Tibial artery (tissue), 4 donors: ENCODE data around the gene CD69.
A peak's percentile ranks its signal among the peaks of the same experiment; 100 is the strongest.

Experiments
- DNase-seq, 2 donors: peaks; one replicate each; pipeline ENCODE4 v3.0.0-alpha.2; 2019
- H3K27ac ChIP-seq, 2 donors: fragments of 200-600 bp; sonication (generic) in 1 of 2; 1 replicate in 1 of 2; 2 replicates in 1 of 2; pipeline ENCODE4 v1.5.1; 2018 to 2019; ENCODE audit warnings: mild to moderate bottlenecking in 1 of 2
- H3K27me3 ChIP-seq, 2 donors: fragments of 200-600 bp; sonication (generic) in 1 of 2; one replicate each; pipeline versions ENCODE4 v1.5.1 to v1.6.0; 2016 to 2019
- H3K36me3 ChIP-seq, 3 donors: fragments of 200-600 bp; sonication (generic) in 2 of 3; one replicate each; pipeline ENCODE4 v1.5.1; 2016 to 2019; ENCODE audit warnings: mild to moderate bottlenecking in 2 of 3
- H3K4me1 ChIP-seq, 4 donors: fragments of 200-600 bp; sonication (generic) in 2 of 4; 1 replicate in 3 of 4; 2 replicates in 1 of 4; pipeline ENCODE4 v1.5.1; 2016 to 2019
- H3K4me3 ChIP-seq, 2 donors: fragments of 200-600 bp; sonication (generic) in 1 of 2; 1 replicate in 1 of 2; 2 replicates in 1 of 2; pipeline ENCODE4 v1.5.1; 2018 to 2019; ENCODE audit warnings: mild to moderate bottlenecking in 2 of 2
- H3K9me3 ChIP-seq, 3 donors: fragments of 200-600 bp; sonication (generic) in 1 of 3; one replicate each; pipeline ENCODE4 v1.5.1; 2016 to 2019
- intact Hi-C: fragments of 100-400 bp; cut with DNase I; formaldehyde crosslinking; loops from one replicate; pipeline ENCODE4 v1.15.0; 2023; ENCODE audit warnings: low total_unique reads
- TF ChIP-seq, protein P1 (sequence below), 2 experiments: fragments of 200-600 bp in 1 of 2; fragments of 450-650 bp in 1 of 2; IDR thresholded peaks; one replicate each; pipeline ENCODE4 v1.5.1; 2017 to 2019; ENCODE audit warnings: antibody characterized with exemption in 2 of 2, mild to moderate bottlenecking in 1 of 2, moderate library complexity in 1 of 2

The CD69 gene

DNA sequence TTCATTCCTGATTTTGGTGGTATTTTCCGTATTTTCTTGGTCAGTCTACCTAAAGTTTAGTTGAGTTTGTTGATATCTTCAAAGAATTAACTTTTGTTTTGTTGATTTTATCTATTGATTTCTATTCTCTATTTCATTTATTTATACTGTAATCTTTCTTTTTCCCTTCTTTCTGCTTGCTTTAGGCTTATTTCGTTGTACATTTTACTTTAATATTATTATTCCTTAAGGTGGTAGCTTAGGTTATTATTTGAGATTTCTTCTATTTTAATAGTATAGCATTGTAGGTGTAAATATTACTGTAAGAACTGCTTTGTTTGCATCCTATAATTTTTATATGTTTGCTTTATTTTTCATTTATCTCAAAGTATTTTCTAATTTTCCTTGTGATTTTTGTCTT, 45.2 kb upstream of the CD69 start:
- H3K9me3 ChIP-seq = no peaks in the 10 kb centered on the region
- H3K27me3 ChIP-seq = no peaks in the 10 kb centered on the region
- DNase-seq = no peak
- TF ChIP-seq, protein P1, sequence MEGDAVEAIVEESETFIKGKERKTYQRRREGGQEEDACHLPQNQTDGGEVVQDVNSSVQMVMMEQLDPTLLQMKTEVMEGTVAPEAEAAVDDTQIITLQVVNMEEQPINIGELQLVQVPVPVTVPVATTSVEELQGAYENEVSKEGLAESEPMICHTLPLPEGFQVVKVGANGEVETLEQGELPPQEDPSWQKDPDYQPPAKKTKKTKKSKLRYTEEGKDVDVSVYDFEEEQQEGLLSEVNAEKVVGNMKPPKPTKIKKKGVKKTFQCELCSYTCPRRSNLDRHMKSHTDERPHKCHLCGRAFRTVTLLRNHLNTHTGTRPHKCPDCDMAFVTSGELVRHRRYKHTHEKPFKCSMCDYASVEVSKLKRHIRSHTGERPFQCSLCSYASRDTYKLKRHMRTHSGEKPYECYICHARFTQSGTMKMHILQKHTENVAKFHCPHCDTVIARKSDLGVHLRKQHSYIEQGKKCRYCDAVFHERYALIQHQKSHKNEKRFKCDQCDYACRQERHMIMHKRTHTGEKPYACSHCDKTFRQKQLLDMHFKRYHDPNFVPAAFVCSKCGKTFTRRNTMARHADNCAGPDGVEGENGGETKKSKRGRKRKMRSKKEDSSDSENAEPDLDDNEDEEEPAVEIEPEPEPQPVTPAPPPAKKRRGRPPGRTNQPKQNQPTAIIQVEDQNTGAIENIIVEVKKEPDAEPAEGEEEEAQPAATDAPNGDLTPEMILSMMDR (IDR thresholded peaks at IDR 0.05) = no peak
- H3K36me3 ChIP-seq = no peaks in the 10 kb centered on the region
- no peak overlapping the region for H3K27ac ChIP-seq
- intact Hi-C loops = no loop called here
- no peaks in the 10 kb centered on the region for H3K4me1 ChIP-seq
- H3K4me3 ChIP-seq = no peak overlapping the region

DNA sequence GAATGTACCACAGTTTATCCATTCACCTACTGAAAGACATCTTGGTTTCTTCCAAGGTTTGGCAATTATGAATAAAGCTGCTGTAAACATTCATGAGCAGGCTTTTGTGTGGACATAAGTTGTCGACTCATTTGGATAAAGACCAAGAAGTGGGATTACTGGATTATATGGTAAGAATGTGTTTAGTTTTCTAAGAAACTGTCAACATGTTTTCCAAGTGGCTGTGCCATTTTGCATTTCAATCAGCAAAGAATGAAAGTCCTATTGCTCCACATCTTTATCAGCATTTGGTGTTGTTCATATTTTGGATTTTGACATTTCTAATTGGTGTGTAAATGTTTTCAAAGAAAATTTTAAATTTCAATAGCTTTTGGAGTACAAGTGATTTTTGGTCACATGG, 39.3 kb upstream of the CD69 start:
- Histone ChIP-seq H3K4me1 (no peaks in the 10 kb centered on the region), H3K36me3 (no peaks in the 10 kb centered on the region), H3K9me3 (no peaks in the 10 kb centered on the region), H3K27me3 (no peaks in the 10 kb centered on the region), H3K27ac (no peak overlapping the region), H3K4me3 (no peak overlapping the region)
- no peak for DNase-seq
- TF ChIP-seq, protein P1 (IDR thresholded peaks at IDR 0.05) = no peak
- intact Hi-C loops = no loop called here

DNA sequence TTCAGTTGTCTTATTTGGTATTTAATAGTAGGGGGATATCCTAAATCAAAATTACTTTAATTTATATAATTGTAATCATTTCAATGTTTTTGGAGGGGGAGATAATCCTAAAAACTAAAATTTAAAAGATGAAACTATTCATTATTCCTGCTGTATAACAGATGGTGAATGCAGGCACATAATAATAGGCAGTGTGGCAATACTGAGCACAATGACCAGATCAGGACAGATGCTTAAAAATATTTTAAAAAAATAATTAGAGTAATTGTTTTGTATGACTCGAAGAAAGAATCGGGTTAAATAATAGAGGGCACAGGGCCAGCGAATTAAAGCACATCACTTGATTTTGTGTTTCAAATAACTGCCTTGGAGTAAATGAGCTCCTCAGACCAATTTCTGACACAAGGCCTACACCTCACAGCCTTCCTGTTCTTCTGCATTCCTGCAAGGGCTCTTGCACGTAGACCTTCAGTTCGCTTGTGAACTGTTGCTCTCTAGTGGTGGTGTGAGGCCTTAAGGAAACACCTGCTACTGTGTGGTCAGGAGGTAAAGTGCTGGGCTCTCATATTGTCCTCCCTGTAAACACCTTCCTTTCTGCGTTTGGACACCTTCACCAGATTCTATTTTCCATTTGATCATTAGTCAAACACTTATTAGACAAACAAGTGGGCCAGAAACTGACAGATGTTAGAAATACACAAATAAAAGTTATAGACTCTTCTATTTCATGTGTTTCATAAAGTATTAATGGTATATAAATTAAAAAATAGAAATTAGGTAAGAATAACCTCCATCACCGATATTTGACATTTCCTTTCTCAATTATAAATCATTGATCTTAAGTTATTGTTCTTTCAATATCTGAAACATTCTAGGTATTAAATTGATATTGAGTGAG, 37.3 kb upstream of the CD69 start:
- no peak for DNase-seq
- Histone ChIP-seq H3K4me3 (no peak overlapping the region), H3K27ac (no peak overlapping the region), H3K27me3 (no peaks in the 10 kb centered on the region), H3K9me3 (no peaks in the 10 kb centered on the region), H3K4me1 (no peaks in the 10 kb centered on the region), H3K36me3 (no peaks in the 10 kb centered on the region)
- intact Hi-C loops = no loop called here
- TF ChIP-seq, protein P1 (IDR thresholded peaks at IDR 0.05) = peak in 1 of 2 experiments; percentile 8

DNA sequence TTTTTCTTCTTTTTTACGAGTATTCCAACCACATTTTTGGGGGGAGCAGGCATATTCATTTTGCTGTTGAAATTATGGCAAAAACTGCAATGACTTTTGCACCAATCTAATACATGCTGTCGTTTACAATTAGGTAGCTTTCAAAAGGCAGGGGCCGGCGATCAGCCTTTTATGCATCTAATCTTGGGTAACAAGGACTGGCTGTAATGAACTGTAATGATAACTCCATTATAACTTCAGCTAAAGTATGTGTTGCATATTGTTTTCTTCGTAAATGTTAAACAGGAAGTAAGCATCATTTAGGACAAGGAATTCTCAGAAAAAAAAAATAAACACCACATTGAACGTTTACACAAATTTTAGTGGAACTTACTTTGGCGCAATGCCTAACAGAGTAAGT, 36.3 kb upstream of the CD69 start:
- Histone ChIP-seq H3K4me1 (no peaks in the 10 kb centered on the region), H3K4me3 (no peak overlapping the region), H3K27me3 (no peaks in the 10 kb centered on the region), H3K36me3 (no peaks in the 10 kb centered on the region), H3K9me3 (no peaks in the 10 kb centered on the region), H3K27ac (no peak overlapping the region)
- intact Hi-C loops = no loop called here
- no peak for DNase-seq
- TF ChIP-seq, protein P1 (IDR thresholded peaks at IDR 0.05) = no peak

DNA sequence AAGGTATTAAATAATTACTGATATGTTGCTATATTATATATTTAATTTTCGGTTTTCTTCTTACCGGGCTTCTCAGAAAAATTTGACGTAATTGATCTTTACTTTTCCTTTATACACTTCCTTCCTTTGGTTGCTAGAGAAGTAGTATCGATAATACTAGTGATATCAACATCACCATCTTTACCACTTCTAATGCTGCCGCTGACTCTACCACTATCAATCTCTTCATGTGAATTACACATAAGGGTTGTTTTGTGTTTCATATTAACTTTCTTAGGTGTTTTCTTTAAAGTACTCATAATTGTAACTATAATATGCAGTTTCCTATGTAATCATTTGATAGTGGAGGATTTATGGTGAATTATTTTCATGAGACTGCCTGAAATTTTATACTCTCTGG, 35.6 kb upstream of the CD69 start:
- intact Hi-C loops = no loop called here
- no peaks in the 10 kb centered on the region for H3K4me1 ChIP-seq
- TF ChIP-seq, protein P1 (IDR thresholded peaks at IDR 0.05) = no peak
- H3K27me3 ChIP-seq = no peaks in the 10 kb centered on the region
- H3K4me3 ChIP-seq = no peak overlapping the region
- H3K9me3 ChIP-seq = no peaks in the 10 kb centered on the region
- no peak for DNase-seq
- no peak overlapping the region for H3K27ac ChIP-seq
- no peaks in the 10 kb centered on the region for H3K36me3 ChIP-seq
